BJ (cell line): Measurements from ENCODE around the gene TPM4. TPM values are rescaled to one million over a fixed set of nuclear protein-coding genes. Genes with fewer than 3 reads are reported as not detected.

Source experiments
- CTCF ChIA-PET: fragments of 350-600 bp; formaldehyde crosslinking; extraction: SDS; loops from one replicate; lab custom pipeline; 2021; ENCODE audit warnings: antibody characterized with exemption, inconsistent platforms; lab: Yijun Ruan, JAX
- POLR2A ChIA-PET: fragments of 300-600 bp; sonication (Branson Sonifier 250); formaldehyde crosslinking; extraction: SDS; loops from one replicate; lab custom pipeline; 2021; ENCODE audit warnings: antibody characterized with exemption; lab: Charles Lee
- DNase-seq: peaks from one replicate; pipeline ENCODE4 v3.0.0-alpha.2; 2011; ENCODE audit warnings: low read depth
- H3K27me3 ChIP-seq: 2 replicates; pipeline ENCODE4 v1.6.0; 2011; ENCODE audit warnings: low read length; ENCODE audit not compliant: control insufficient read depth, insufficient read depth
- H3K36me3 ChIP-seq: 2 replicates; pipeline ENCODE4 v1.5.1; 2011; ENCODE audit warnings: low read length; ENCODE audit not compliant: control insufficient read depth, insufficient read depth
- H3K4me3 ChIP-seq: 2 replicates; pipeline ENCODE4 v1.5.1; 2011; ENCODE audit warnings: low read depth, mild to moderate bottlenecking, control low read depth, low read length
- CTCF ChIP-seq: IDR thresholded peaks from 2 replicates; pipeline ENCODE4 v1.5.1; 2011; ENCODE audit warnings: low read depth, mild to moderate bottlenecking, control low read depth, inconsistent platforms, low read length, moderate library complexity; ENCODE audit not compliant: insufficient read depth
- polyA plus RNA-seq: library from polyadenylated mRNA; depleted of rRNA; stranded (reverse); fragments of >200 nt; gene quantifications from 2 replicates; pipeline ENCODE4 v1.2.3, GENCODE V29; 2011

Gene TPM4
- polyA plus RNA-seq, 1 experiment, result 942 TPM

DNA sequence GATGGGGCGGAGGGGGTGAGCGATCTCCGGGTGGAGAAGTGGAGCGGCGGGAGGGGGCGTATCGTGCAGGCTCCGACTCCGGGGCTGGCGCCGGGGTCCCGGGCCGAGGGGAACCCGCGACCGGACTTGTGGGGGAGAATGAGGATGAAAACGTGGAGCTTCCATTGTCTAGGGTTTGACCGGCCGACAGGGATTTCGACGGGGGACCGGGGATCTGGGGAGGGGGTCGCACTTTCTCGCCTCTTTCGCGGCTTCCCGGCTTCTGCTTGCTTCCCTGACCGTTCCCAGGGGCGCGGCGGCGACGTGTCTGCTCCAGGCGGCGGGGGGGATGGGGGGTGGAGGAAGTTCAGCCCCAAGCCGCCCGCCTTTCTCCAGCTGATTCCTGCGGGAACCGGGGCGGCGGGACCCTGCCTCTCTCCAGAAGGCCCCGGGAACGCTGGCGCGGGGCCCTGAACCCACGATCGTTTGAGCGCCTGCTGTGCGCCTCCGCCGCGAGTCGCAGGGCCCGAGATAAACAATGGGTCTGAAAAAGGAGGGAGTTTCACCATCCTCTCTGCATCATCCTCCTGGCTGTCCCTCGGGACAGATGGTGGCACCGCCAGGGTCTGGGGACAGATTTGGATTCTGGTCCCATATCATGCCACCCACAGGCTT lies 790 bp downstream of the TPM4 start:
- no peaks in the 10 kb centered on the region for H3K27me3 ChIP-seq
- DNase-seq, result no peak
- POLR2A ChIA-PET, result interaction anchor here (1.2 to 2.5 kb wide), 3 partner anchors 17 to 108 kb away, joined by 4 to 11 read pairs (median 5); partner anchors contain the start of gene FAM32A
- CTCF ChIA-PET, result interaction anchor here (1.5 to 6.9 kb wide), 3 partner anchors 13 to 36 kb away, joined by 6 to 48 read pairs (median 16); no protein-coding TSS in a partner anchor
- H3K36me3 ChIP-seq, result peaks cover 15% of the 10 kb centered on the region
- H3K4me3 ChIP-seq, result peak overlapping the region; percentile 95
- TF ChIP-seq CTCF, result no peak

GRCh38 chr19:16077984-16078758 lies 1.9 kb downstream of the TPM4 start:
- H3K27me3 ChIP-seq, result no peaks in the 10 kb centered on the region
- TF ChIP-seq CTCF, result no peak
- peaks cover 21% of the 10 kb centered on the region for H3K36me3 ChIP-seq
- DNase-seq, result no peak
- POLR2A ChIA-PET, result interaction anchor here (0.6 to 2.5 kb wide), 5 partner anchors 16 to 698 kb away, joined by 4 to 20 read pairs (median 6); partner anchors contain the start of gene FAM32A
- CTCF ChIA-PET, result interaction anchor here (0.7 to 6.9 kb wide), 3 partner anchors 14 to 37 kb away, joined by 4 to 48 read pairs (median 6); no protein-coding TSS in a partner anchor
- H3K4me3 ChIP-seq, result peak overlapping the region; percentile 95

GRCh38 chr19:16078759-16079707 lies 2.7 kb downstream of the TPM4 start:
- peak overlapping the region; percentile 95 for H3K4me3 ChIP-seq
- ChIA-PET CTCF (interaction anchor here (0.6 to 6.9 kb wide), 2 partner anchors 15 to 105 kb away, joined by 3 to 48 read pairs; no protein-coding TSS in a partner anchor), POLR2A (interaction anchor here (0.5 to 2.5 kb wide), 5 partner anchors 16 to 119 kb away, joined by 3 to 20 read pairs (median 5); partner anchors contain the start of genes AP1M1 and FAM32A)
- H3K27me3 ChIP-seq, result no peaks in the 10 kb centered on the region
- peaks cover 29% of the 10 kb centered on the region for H3K36me3 ChIP-seq
- no peak for TF ChIP-seq CTCF
- DNase-seq, result peak; percentile 96

GRCh38 chr19:16084067-16084685 lies 7.9 kb downstream of the TPM4 start:
- POLR2A ChIA-PET, result no interaction called here

More at GRCh38 chr19:16084067-16084685, 7.9 kb downstream of the TPM4 start:
- DNase-seq, result no peak
- no peak overlapping the region for H3K4me3 ChIP-seq
- TF ChIP-seq CTCF, result no peak
- no peaks in the 10 kb centered on the region for H3K27me3 ChIP-seq
- H3K36me3 ChIP-seq, result peaks cover 64% of the 10 kb centered on the region
- CTCF ChIA-PET, result interaction anchor here (0.9 to 1.2 kb wide), 4 partner anchors 11 to 42 kb away, joined by 3 to 6 read pairs (median 4); no protein-coding TSS in a partner anchor
